ENCODE results near the gene SGCE.

The SGCE gene

DNA sequence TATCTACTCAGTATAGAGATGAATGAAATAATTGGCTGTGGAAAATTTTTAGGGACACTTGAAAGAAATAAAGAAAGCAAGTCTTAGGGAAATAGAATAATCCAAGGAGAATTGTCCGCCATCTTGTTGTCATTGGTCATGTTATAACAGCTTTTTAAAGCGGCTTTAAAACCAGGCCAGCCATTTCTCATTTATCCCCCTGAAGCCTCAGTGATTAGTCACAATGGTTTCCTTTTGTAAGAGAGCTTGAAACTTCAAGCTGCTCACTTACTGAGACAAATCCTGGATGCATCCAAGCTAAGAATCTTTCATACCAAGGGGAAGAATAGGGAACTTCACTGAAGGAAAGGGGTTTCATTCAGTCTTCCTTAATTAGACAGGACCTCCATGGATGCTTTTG lies 67.9 kb downstream of the SGCE start:
- Histone ChIP-seq H3K9me3 (ENCODE audit: severe bottlenecking) (no peaks in the 10 kb centered on the region), H3K36me3 (peaks cover 15% of the 10 kb centered on the region), H3K27me3 (ENCODE audit: insufficient read depth, low read depth, severe bottlenecking) (no peaks in the 10 kb centered on the region), H3K27ac (no peak overlapping the region), H3K4me3 (ENCODE audit: low read depth, low read length) (no peak overlapping the region)
- DNase-seq, result no peak
- TF ChIP-seq, protein P1, sequence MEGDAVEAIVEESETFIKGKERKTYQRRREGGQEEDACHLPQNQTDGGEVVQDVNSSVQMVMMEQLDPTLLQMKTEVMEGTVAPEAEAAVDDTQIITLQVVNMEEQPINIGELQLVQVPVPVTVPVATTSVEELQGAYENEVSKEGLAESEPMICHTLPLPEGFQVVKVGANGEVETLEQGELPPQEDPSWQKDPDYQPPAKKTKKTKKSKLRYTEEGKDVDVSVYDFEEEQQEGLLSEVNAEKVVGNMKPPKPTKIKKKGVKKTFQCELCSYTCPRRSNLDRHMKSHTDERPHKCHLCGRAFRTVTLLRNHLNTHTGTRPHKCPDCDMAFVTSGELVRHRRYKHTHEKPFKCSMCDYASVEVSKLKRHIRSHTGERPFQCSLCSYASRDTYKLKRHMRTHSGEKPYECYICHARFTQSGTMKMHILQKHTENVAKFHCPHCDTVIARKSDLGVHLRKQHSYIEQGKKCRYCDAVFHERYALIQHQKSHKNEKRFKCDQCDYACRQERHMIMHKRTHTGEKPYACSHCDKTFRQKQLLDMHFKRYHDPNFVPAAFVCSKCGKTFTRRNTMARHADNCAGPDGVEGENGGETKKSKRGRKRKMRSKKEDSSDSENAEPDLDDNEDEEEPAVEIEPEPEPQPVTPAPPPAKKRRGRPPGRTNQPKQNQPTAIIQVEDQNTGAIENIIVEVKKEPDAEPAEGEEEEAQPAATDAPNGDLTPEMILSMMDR (IDR thresholded peaks at IDR 0.05; ENCODE audit: low read depth, low read length), result no peak

DNA sequence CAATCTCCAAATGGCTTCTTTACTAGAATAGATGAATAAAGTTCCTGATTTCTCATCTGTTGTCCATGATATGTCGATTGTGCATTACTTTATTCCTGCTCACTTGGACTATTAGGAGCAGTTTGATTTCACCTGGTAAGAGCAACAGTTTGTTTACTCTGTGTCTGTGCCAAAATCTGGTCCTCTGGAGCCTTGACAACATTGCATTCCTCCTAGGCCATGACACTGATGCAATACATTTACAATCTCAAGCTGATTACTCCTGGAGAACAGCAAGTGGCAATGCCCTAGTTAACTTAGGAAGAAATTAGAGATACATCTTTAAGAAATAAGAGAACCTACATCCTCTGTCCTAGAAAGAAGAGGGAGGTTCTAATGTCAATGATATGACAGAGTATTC lies 71.8 kb downstream of the SGCE start:
- TF ChIP-seq, protein P1 (IDR thresholded peaks at IDR 0.05; ENCODE audit: low read depth, low read length), result no peak
- Histone ChIP-seq H3K27ac (no peak overlapping the region), H3K36me3 (peaks cover 10% of the 10 kb centered on the region), H3K27me3 (ENCODE audit: insufficient read depth, low read depth, severe bottlenecking) (no peaks in the 10 kb centered on the region), H3K4me3 (ENCODE audit: low read depth, low read length) (no peak overlapping the region), H3K9me3 (ENCODE audit: severe bottlenecking) (no peaks in the 10 kb centered on the region)
- no peak for DNase-seq

DNA sequence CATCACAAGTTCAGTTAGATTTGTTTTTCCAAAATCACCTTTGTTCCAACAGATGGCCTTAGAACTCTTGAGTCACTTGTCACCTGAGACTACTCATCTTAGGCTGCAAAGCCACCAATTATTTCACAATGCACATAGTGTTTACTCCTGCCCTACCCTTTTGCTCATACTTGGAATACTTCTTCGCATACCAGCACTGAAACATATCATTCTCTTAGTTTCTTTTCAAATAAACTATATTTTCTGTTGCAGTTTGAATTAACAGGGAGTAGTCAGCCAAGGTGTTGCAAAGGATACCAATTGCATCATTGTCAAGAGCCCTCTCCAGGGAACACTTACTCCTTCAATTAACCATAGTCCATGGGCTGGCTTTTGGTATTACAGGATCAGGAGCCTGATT lies 75.3 kb downstream of the SGCE start:
- Histone ChIP-seq H3K27me3 (ENCODE audit: insufficient read depth, low read depth, severe bottlenecking) (no peaks in the 10 kb centered on the region), H3K9me3 (ENCODE audit: severe bottlenecking) (peaks cover 4% of the 10 kb centered on the region), H3K36me3 (peaks cover 7% of the 10 kb centered on the region; the same call in 1 of the 2 replicates), H3K4me3 (ENCODE audit: low read depth, low read length) (no peak overlapping the region), H3K27ac (no peak overlapping the region)
- TF ChIP-seq, protein P1 (IDR thresholded peaks at IDR 0.05; ENCODE audit: low read depth, low read length), result no peak
- no peak for DNase-seq

DNA sequence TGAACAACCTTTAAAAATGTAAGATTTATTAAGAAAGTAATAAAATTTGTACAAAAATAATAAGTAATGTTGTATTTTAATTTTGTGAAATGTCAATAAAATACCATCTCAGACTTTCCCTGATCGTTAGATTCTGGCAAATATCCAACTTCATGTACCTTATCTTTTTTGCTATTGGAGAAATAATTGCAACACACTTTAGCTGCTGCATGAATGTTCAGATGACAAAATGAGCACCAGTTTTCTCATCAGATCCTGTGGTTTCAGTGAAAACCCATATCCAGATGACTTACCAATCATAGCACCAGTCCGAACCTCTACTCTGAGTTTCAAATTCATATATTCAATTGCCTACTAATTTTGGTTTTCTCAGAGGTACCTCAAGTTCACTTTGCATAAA lies 76.5 kb downstream of the SGCE start:
- Histone ChIP-seq H3K9me3 (ENCODE audit: severe bottlenecking) (peaks cover 12% of the 10 kb centered on the region), H3K36me3 (peaks cover 4% of the 10 kb centered on the region; the same call in 1 of the 2 replicates), H3K4me3 (ENCODE audit: low read depth, low read length) (no peak overlapping the region), H3K27ac (no peak overlapping the region), H3K27me3 (ENCODE audit: insufficient read depth, low read depth, severe bottlenecking) (no peaks in the 10 kb centered on the region)
- TF ChIP-seq, protein P1 (IDR thresholded peaks at IDR 0.05; ENCODE audit: low read depth, low read length), result no peak
- DNase-seq, result no peak

DNA sequence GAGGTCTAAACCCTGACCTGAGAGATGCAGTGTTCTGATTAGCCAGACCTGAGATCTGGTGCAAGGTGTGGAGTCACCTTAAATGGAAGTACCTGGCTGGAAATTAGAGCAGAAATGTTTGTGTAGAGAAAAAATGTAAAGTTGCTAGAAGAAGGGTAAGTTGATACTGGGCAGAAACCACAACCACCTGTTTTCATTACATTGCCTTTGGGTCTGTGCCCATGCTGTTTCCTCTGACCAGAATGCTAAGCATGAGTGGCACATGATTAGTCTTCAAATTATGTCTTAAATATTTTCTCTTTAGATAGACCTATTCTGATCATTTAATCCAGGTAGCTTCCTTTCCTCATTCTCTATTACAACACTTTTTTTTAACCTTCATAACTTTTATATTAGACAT lies 77.3 kb downstream of the SGCE start:
- no peak for DNase-seq
- TF ChIP-seq, protein P1 (IDR thresholded peaks at IDR 0.05; ENCODE audit: low read depth, low read length), result no peak
- Histone ChIP-seq H3K36me3 (no peaks in the 10 kb centered on the region; the same call in 1 of the 2 replicates), H3K27ac (no peak overlapping the region), H3K27me3 (ENCODE audit: insufficient read depth, low read depth, severe bottlenecking) (no peaks in the 10 kb centered on the region), H3K4me3 (ENCODE audit: low read depth, low read length) (no peak overlapping the region), H3K9me3 (ENCODE audit: severe bottlenecking) (peaks cover 12% of the 10 kb centered on the region)

DNA sequence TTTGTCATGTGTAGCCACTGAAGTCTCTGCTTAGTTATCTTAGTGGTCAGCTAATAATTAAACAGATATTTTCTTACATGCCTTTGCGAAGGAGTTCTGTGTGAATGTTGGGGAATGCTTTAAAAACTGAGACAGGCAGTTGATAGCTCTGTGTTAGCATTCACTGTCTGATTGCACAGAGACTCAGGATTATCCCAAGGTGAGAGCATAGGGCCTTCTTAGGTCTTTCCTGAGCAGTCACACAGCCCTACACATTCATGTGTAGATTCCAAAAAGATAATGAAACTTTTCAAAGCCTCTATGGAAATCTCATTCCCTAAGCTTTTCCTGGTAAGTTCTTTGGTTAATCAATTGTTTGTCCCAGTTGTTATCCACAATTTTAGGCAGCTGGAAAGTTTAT lies 78.6 kb downstream of the SGCE start:
- Histone ChIP-seq H3K9me3 (ENCODE audit: severe bottlenecking) (peaks cover 12% of the 10 kb centered on the region), H3K36me3 (no peaks in the 10 kb centered on the region; the same call in 1 of the 2 replicates), H3K4me3 (ENCODE audit: low read depth, low read length) (no peak overlapping the region), H3K27ac (no peak overlapping the region), H3K27me3 (ENCODE audit: insufficient read depth, low read depth, severe bottlenecking) (no peaks in the 10 kb centered on the region)
- TF ChIP-seq, protein P1 (IDR thresholded peaks at IDR 0.05; ENCODE audit: low read depth, low read length), result no peak
- DNase-seq, result no peak
